PC-3 (cell line): ENCODE results near the gene OSBPL9.

Source experiments
- CTCF ChIP-seq: fragments of 300-600 bp; sonication (generic); conservative IDR thresholded peaks from 2 replicates; pipeline ENCODE4 v1.5.1; 2017; ENCODE audit warnings: antibody characterized with exemption, low read depth, mild to moderate bottlenecking, low read length
- EZH2 ChIP-seq: fragments of 300-600 bp; sonication (generic); IDR thresholded peaks from one replicate; pipeline ENCODE4 v1.6.1; 2017; ENCODE audit warnings: antibody characterized with exemption, mild to moderate bottlenecking, low read length; ENCODE audit not compliant: unreplicated experiment

- TF ChIP-seq CTCF: no peak
- TF ChIP-seq EZH2: no peak
These were observed 133.3 kb downstream of the OSBPL9 start for GRCh38 chr1:51750218-51750617.
